Smooth muscle cell (in vitro differentiated cells): ENCODE data around the gene SCAP. TPM values are rescaled to one million over a fixed set of nuclear protein-coding genes. Genes with fewer than 3 reads are reported as not detected.

Experiments
- DNase-seq: peaks from one replicate; lab custom pipeline; 2025; ENCODE audit not compliant: unreplicated experiment; lab: John Stamatoyannopoulos, UW
- H2AFZ ChIP-seq: fragments of 200-600 bp; sonication (generic); 2 replicates; pipeline ENCODE4 v1.6.0; 2016; ENCODE audit warnings: antibody characterized with exemption, low read depth, mild to moderate bottlenecking
- H3F3A ChIP-seq: fragments of 200-600 bp; sonication (generic); 2 replicates; pipeline ENCODE4 v1.6.0; 2017; ENCODE audit warnings: antibody characterized with exemption, low read depth
- H3K27ac ChIP-seq: fragments of 200-600 bp; sonication (generic); 2 replicates; pipeline ENCODE4 v1.5.1; 2016; ENCODE audit warnings: low read depth, mild to moderate bottlenecking
- H3K27me3 ChIP-seq: fragments of 200-600 bp; sonication (generic); 2 replicates; pipeline ENCODE4 v1.6.1; 2016; ENCODE audit warnings: low read depth, mild to moderate bottlenecking
- H3K36me3 ChIP-seq: fragments of 200-600 bp; sonication (generic); 2 replicates; pipeline ENCODE4 v1.5.1; 2016; ENCODE audit warnings: low read depth
- H3K4me1 ChIP-seq: fragments of 200-600 bp; sonication (generic); 2 replicates; pipeline ENCODE4 v1.5.1; 2016; ENCODE audit warnings: low read depth
- H3K4me2 ChIP-seq: fragments of 200-600 bp; sonication (generic); 2 replicates; pipeline ENCODE4 v1.6.0; 2016; ENCODE audit warnings: mild to moderate bottlenecking
- H3K4me3 ChIP-seq: fragments of 200-600 bp; sonication (generic); 2 replicates; pipeline ENCODE4 v1.5.1; 2016; ENCODE audit warnings: mild to moderate bottlenecking
- H3K79me2 ChIP-seq: fragments of 200-600 bp; sonication (generic); 2 replicates; pipeline ENCODE4 v1.6.0; 2016; ENCODE audit warnings: low read depth, mild to moderate bottlenecking
- H3K9ac ChIP-seq: fragments of 200-600 bp; sonication (generic); 2 replicates; pipeline ENCODE4 v1.6.0; 2016; ENCODE audit warnings: low read depth
- H3K9me3 ChIP-seq: fragments of 200-600 bp; sonication (generic); replicated peaks from 2 replicates; pipeline ENCODE4 v1.5.1; 2016; ENCODE audit warnings: low read depth
- H4K20me1 ChIP-seq: fragments of 200-600 bp; sonication (generic); 2 replicates; pipeline ENCODE4 v1.6.0; 2016; ENCODE audit warnings: low read depth
- WGBS: methylation state at CpG from one replicate; pipeline ENCODE4 v1.1.7; 2016; ENCODE audit warnings: low lambda C conversion rate; 5-methylcytosine and 5-hydroxymethylcytosine counted together
- polyA plus RNA-seq: library from polyadenylated mRNA; unstranded; fragments of >200 nt; fragmentation: Nextera tagmentation; extraction: Ambion mirVana; gene quantifications from 2 replicates; pipeline ENCODE4 v1.2.1, GENCODE V29; 2016
- total RNA-seq: library from RNA; depleted of rRNA; stranded (reverse); fragments of >200 nt; gene quantifications from 2 replicates; pipeline ENCODE4 v1.2.3, GENCODE V29; 2014
- TF ChIP-seq, protein P1 (sequence below): fragments of 200-600 bp; sonication (generic); IDR thresholded peaks from 2 replicates; pipeline ENCODE4 v1.5.1; 2017; ENCODE audit warnings: borderline replicate concordance, mild to moderate bottlenecking, antibody characterized with exemption; ENCODE audit not compliant: insufficient read depth, poor library complexity, severe bottlenecking

The SCAP gene
- total and polyA plus RNA-seq, 2 experiments from 2014 or later, result 29.2 to 31.0 TPM

DNA sequence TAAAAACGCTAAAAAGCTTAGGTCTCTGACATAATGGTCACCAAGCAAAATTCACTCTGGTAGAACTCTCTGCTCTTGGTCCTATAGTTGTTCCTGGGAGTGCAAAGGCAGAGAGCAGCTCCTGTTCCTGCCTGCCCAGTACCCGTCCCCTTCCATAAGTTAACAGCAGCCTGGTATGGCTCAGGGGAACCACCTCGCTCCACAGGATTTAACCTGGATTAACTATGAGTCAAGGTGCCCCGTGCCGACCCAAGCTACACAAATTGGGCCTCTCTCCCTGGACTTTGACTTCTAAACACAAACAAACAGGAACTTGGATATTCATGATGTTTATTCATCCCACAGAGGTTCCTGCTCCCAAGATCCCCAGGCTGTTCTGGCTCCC, 32.1 kb downstream of the SCAP start:
- Histone ChIP-seq H3K9me3 (no peaks in the 10 kb centered on the region), H3K4me3 (peak overlapping the region; percentile 30), H2AFZ (no peak overlapping the region), H4K20me1 (peaks cover 4% of the 10 kb centered on the region), H3K4me2 (peak overlapping the region; percentile 32), H3F3A (no peaks in the 10 kb centered on the region), H3K9ac (peak overlapping the region; percentile 47), H3K4me1 (no peaks in the 10 kb centered on the region), H3K27me3 (no peaks in the 10 kb centered on the region), H3K27ac (peak overlapping the region; percentile 87), H3K79me2 (peaks cover 13% of the 10 kb centered on the region), H3K36me3 (no peaks in the 10 kb centered on the region)
- no peak for DNase-seq
- 32% methylated on average over 5 of the region's 5 CpGs for WGBS
- TF ChIP-seq, protein P1, sequence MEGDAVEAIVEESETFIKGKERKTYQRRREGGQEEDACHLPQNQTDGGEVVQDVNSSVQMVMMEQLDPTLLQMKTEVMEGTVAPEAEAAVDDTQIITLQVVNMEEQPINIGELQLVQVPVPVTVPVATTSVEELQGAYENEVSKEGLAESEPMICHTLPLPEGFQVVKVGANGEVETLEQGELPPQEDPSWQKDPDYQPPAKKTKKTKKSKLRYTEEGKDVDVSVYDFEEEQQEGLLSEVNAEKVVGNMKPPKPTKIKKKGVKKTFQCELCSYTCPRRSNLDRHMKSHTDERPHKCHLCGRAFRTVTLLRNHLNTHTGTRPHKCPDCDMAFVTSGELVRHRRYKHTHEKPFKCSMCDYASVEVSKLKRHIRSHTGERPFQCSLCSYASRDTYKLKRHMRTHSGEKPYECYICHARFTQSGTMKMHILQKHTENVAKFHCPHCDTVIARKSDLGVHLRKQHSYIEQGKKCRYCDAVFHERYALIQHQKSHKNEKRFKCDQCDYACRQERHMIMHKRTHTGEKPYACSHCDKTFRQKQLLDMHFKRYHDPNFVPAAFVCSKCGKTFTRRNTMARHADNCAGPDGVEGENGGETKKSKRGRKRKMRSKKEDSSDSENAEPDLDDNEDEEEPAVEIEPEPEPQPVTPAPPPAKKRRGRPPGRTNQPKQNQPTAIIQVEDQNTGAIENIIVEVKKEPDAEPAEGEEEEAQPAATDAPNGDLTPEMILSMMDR, result no peak

DNA sequence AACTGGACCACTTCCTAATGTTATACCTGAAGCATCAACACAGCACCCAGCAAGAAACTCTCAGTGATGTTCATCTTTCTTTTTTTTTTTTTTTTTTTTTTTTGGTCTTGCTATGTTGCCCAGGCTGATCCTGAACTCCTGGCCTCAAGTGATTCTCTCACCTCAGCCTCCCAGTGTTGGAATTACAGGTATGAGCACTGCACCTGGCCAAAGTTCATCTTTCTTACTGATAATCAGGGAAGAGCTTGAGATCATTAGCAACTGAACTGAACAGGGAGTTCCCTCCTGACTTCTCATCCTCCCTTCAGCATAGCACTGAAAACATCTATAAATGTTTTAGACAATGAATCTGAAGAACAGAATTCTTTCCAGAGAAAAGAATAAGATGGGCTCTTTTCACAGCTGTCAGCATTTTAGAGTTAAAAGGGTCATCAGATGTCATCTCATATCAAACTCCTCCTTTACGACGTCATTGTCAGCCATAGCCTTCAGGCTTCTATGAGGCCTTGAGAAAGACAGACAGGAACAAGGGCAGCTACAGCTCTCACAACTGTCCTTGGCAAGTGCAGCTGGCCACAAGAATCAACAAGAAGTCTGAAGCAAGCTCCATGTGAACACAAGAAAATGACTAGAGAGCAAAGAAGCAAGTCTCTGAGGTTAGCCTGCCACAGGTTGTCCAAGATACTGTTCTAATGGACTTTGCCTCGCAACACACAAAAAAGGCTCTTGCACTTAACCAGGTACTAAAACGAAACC, 33.8 kb downstream of the SCAP start:
- peaks cover 4% of the 10 kb centered on the region for H4K20me1 ChIP-seq
- no peaks in the 10 kb centered on the region for H3K79me2 ChIP-seq
- H3K4me2 ChIP-seq, result no peak overlapping the region
- no peak for DNase-seq
- no peak overlapping the region for H3K27ac ChIP-seq
- TF ChIP-seq, protein P1, result no peak
- no peaks in the 10 kb centered on the region for H3K4me1 ChIP-seq
- no peak overlapping the region for H2AFZ ChIP-seq
- no peak overlapping the region for H3K9ac ChIP-seq
- H3K4me3 ChIP-seq, result no peak overlapping the region
- no peaks in the 10 kb centered on the region for H3K9me3 ChIP-seq
- no peaks in the 10 kb centered on the region for H3K27me3 ChIP-seq
- H3K36me3 ChIP-seq, result no peaks in the 10 kb centered on the region
- WGBS, result 92% methylated on average over 4 of the region's 4 CpGs
- H3F3A ChIP-seq, result no peaks in the 10 kb centered on the region

DNA sequence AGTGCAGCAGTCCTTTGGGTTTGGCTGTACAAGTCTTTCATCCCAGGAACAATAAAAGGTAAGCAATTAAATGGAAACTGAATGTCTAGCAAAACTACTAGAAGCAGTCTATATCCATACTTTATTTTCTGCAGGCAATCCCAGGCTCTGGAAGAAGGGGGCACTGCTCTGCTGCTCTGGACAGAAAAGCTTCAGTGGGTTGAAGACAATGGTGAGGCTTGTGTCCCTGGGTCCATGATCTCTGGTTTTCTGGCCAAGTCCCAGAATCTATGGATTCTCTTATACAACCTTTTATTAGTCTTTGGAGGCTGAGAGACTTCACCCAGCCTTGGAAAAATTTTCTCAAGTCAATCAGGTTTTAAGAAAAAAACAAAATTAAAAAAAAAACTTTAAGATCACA, 35.6 kb downstream of the SCAP start:
- Histone ChIP-seq H3K27me3 (no peaks in the 10 kb centered on the region), H3K36me3 (no peaks in the 10 kb centered on the region), H3F3A (no peaks in the 10 kb centered on the region), H2AFZ (no peak overlapping the region), H3K27ac (no peak overlapping the region), H3K9me3 (no peaks in the 10 kb centered on the region), H3K4me3 (no peak overlapping the region), H3K9ac (no peak overlapping the region), H3K79me2 (no peaks in the 10 kb centered on the region), H4K20me1 (peaks cover 4% of the 10 kb centered on the region), H3K4me1 (no peaks in the 10 kb centered on the region), H3K4me2 (no peak overlapping the region)
- DNase-seq, result no peak
- TF ChIP-seq, protein P1, result peak; percentile 8

DNA sequence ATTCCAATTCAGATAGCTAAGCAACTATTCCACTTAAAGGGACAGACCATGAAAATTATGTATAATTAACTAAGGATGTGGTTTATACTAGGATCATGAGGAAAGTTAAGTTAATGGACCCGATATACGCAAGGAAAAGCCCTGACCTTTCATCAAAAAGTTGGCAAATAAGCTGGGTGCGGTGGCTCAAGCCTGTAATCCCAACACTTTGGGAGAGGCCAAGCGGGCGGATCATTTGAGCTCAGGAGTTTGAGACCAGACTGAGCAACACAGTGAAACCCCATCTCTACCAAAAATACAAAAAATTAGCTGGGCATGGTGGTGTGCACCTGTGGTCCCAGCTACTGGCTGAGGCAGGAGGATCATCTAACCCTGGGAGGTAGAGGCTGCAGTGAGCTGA, 39.6 kb downstream of the SCAP start:
- Histone ChIP-seq H3K4me2 (no peak overlapping the region), H2AFZ (no peak overlapping the region), H3K36me3 (no peaks in the 10 kb centered on the region), H3K27me3 (no peaks in the 10 kb centered on the region), H3K27ac (no peak overlapping the region), H3K4me3 (no peak overlapping the region), H3K79me2 (no peaks in the 10 kb centered on the region), H3K9ac (no peak overlapping the region), H3K4me1 (no peaks in the 10 kb centered on the region), H3F3A (no peaks in the 10 kb centered on the region), H3K9me3 (no peaks in the 10 kb centered on the region), H4K20me1 (no peaks in the 10 kb centered on the region)
- TF ChIP-seq, protein P1, result no peak
- no peak for DNase-seq
- WGBS, result 96% methylated on average over 5 of the region's 5 CpGs
